GM19324 (cell line): Measurements from ENCODE around the gene MMP23B.

Experiments
- ATAC-seq: cut with Tn5 transposase; IDR thresholded peaks from one replicate; pipeline ENCODE4 v1.9.1; 2021; ENCODE audit warnings: mild to moderate bottlenecking, moderate library complexity; ENCODE audit not compliant: unreplicated experiment, low FRiP score

MMP23B gene

GRCh38 chr1:1618396-1619068 lies 13.4 kb upstream of the MMP23B start:
- no peak for ATAC-seq

- no peak for ATAC-seq
These were observed 12.0 kb upstream of the MMP23B start for GRCh38 chr1:1619917-1620361.

GRCh38 chr1:1620433-1621139 lies 11.4 kb upstream of the MMP23B start:
- no peak for ATAC-seq

- no peak for ATAC-seq
These were observed 10.6 kb upstream of the MMP23B start for GRCh38 chr1:1621173-1622009.

GRCh38 chr1:1622010-1622787 lies 9.8 kb upstream of the MMP23B start:
- ATAC-seq, result no peak

GRCh38 chr1:1622788-1623094 lies 9.2 kb upstream of the MMP23B start:
- ATAC-seq, result no peak

- ATAC-seq, result no peak
These were observed 8.8 kb upstream of the MMP23B start for GRCh38 chr1:1623181-1623630.

GRCh38 chr1:1623631-1624442 lies 8.1 kb upstream of the MMP23B start:
- no peak for ATAC-seq

- ATAC-seq, result no peak
These were observed 7.2 kb upstream of the MMP23B start for GRCh38 chr1:1624443-1625403.

GRCh38 chr1:1625404-1625775 lies 6.6 kb upstream of the MMP23B start:
- ATAC-seq, result no peak

GRCh38 chr1:1625824-1626206 lies 6.2 kb upstream of the MMP23B start:
- ATAC-seq, result no peak

GRCh38 chr1:1626207-1627141 lies 5.5 kb upstream of the MMP23B start:
- ATAC-seq, result no peak

- ATAC-seq, result no peak
These were observed 4.6 kb upstream of the MMP23B start for GRCh38 chr1:1627261-1627828.

GRCh38 chr1:1627829-1628753 lies 3.9 kb upstream of the MMP23B start:
- no peak for ATAC-seq

GRCh38 chr1:1628754-1629429 lies 3.1 kb upstream of the MMP23B start:
- no peak for ATAC-seq
